H1 (cell line): ENCODE measurements around the gene DNAJC21. TPM values are rescaled to one million over a fixed set of nuclear protein-coding genes. Genes with fewer than 3 reads are reported as not detected.

Experiments used
- CTCF ChIA-PET: fragments of 300-600 bp; sonication (Branson Sonifier 250); formaldehyde crosslinking; loops from one replicate; lab custom pipeline; 2021; ENCODE audit not compliant: partially characterized antibody; lab: Charles Lee
- POLR2A ChIA-PET: fragments of 300-600 bp; sonication (Branson Sonifier 250); formaldehyde crosslinking; loops from one replicate; lab custom pipeline; 2021; ENCODE audit warnings: inconsistent platforms; ENCODE audit not compliant: partially characterized antibody; lab: Charles Lee
- DNase-seq, 2 experiments: peaks; one replicate each; pipeline versions ENCODE4 v3.0.0 to v3.0.0-alpha.2; 2010 to 2022; ENCODE audit warnings: low spot score in 2 of 2, low read depth in 1 of 2, mixed read lengths in 1 of 2
- FAIRE-seq: peaks from 2 replicates; lab custom pipeline; 2011; peaks lifted over from hg19 to GRCh38; lab: Jason Lieb, UNC
- H2AFZ ChIP-seq: 2 replicates; pipeline ENCODE4 v1.8.1; 2012; ENCODE audit warnings: low read length, inconsistent platforms
- H2AK5ac ChIP-seq: 2 replicates; pipeline ENCODE4 v1.6.1; 2013; ENCODE audit warnings: low read depth, low read length
- H2BK120ac ChIP-seq: replicated peaks from 2 replicates; pipeline ENCODE3; 2013; ENCODE audit warnings: low read depth, low read length, inconsistent platforms
- H2BK12ac ChIP-seq: 2 replicates; pipeline ENCODE4 v1.6.1; 2013; ENCODE audit warnings: low read depth, low read length
- H2BK15ac ChIP-seq: 2 replicates; pipeline ENCODE4 v1.6.1; 2013; ENCODE audit warnings: low read length
- H2BK20ac ChIP-seq: 2 replicates; pipeline ENCODE4 v1.6.1; 2013; ENCODE audit warnings: low read length
- H2BK5ac ChIP-seq: 2 replicates; pipeline ENCODE4 v1.6.1; 2013; ENCODE audit warnings: low read depth, low read length
- H3K14ac ChIP-seq: 2 replicates; pipeline ENCODE4 v1.6.1; 2013; ENCODE audit warnings: inconsistent platforms; ENCODE audit not compliant: insufficient read length
- H3K18ac ChIP-seq: 2 replicates; pipeline ENCODE4 v1.6.1; 2013; ENCODE audit warnings: low read length; ENCODE audit errors: extremely low read depth
- H3K23ac ChIP-seq: 2 replicates; pipeline ENCODE4 v1.6.1; 2013; ENCODE audit warnings: inconsistent platforms; ENCODE audit not compliant: insufficient read length
- H3K23me2 ChIP-seq: 2 replicates; pipeline ENCODE4 v1.6.1; 2013; ENCODE audit warnings: low read depth, low read length
- H3K27ac ChIP-seq: 2 replicates; pipeline ENCODE4 v1.6.1; 2011; ENCODE audit warnings: low read depth, low read length, inconsistent platforms
- H3K27me3 ChIP-seq, 4 experiments: replicated peaks in 1 of 4; 1 replicate in 1 of 4; 2 replicates in 3 of 4; pipeline versions ENCODE4 v1.6.1 to v1.8.1; 2011 to 2013; ENCODE audit warnings: low read length in 3 of 4, mild to moderate bottlenecking in 3 of 4, inconsistent platforms in 2 of 4, mixed read lengths in 2 of 4, moderate library complexity in 1 of 4; ENCODE audit not compliant: control insufficient read depth in 3 of 4, insufficient read depth in 3 of 4; ENCODE audit errors: extremely low read depth in 1 of 4
- H3K36me3 ChIP-seq, 4 experiments: 2 replicates each; pipeline versions ENCODE4 v1.6.1 to v1.8.1; 2011 to 2013; ENCODE audit warnings: mild to moderate bottlenecking in 4 of 4, low read length in 3 of 4, moderate library complexity in 2 of 4, control low read depth in 1 of 4, inconsistent platforms in 1 of 4; ENCODE audit not compliant: insufficient read depth in 4 of 4, control insufficient read depth in 2 of 4
- H3K4ac ChIP-seq: replicated peaks from 2 replicates; pipeline ENCODE3; 2013; ENCODE audit warnings: low read length, low read depth, mixed read lengths, inconsistent platforms; ENCODE audit not compliant: insufficient read length
- H3K4me1 ChIP-seq, 4 experiments: replicated peaks in 1 of 4; 1 replicate in 1 of 4; 2 replicates in 3 of 4; pipeline versions ENCODE4 v1.6.1 to v1.8.1; 2011 to 2013; ENCODE audit warnings: low read length in 3 of 4, inconsistent platforms in 2 of 4, mixed read lengths in 1 of 4; ENCODE audit not compliant: insufficient read depth in 4 of 4, control insufficient read depth in 3 of 4
- H3K4me2 ChIP-seq, 2 experiments: 2 replicates each; pipeline versions ENCODE4 v1.6.1 to v1.8.1; 2011 to 2013; ENCODE audit warnings: low read depth in 2 of 2, low read length in 2 of 2, control low read depth in 1 of 2, inconsistent platforms in 1 of 2, mild to moderate bottlenecking in 1 of 2; ENCODE audit not compliant: insufficient read depth in 1 of 2
- H3K4me3 ChIP-seq, 4 experiments: fragments of 200-600, 300-600 bp in 1 of 4; sonication (generic), shearing (Covaris generic), sonication (Bioruptor Twin) in 1 of 4; 2 replicates each; pipeline versions ENCODE4 v1.5.1 to v1.8.1; 2011 to 2016; ENCODE audit warnings: low read length in 4 of 4, low read depth in 3 of 4, control low read depth in 2 of 4, inconsistent platforms in 2 of 4, mild to moderate bottlenecking in 2 of 4, mixed read lengths in 1 of 4, moderate library complexity in 1 of 4; ENCODE audit not compliant: insufficient read depth in 2 of 4; ENCODE audit errors: extremely low read depth in 1 of 4
- H3K56ac ChIP-seq: replicated peaks from 2 replicates; pipeline ENCODE3; 2013; ENCODE audit warnings: low read depth, mild to moderate bottlenecking, mixed read lengths, low read length, inconsistent platforms; ENCODE audit not compliant: insufficient read length
- H3K79me1 ChIP-seq: 2 replicates; pipeline ENCODE4 v1.6.1; 2013; ENCODE audit warnings: low read depth, low read length, control low read depth
- H3K79me2 ChIP-seq, 2 experiments: 2 replicates each; pipeline versions ENCODE4 v1.6.1 to v1.8.1; 2012 to 2013; ENCODE audit warnings: low read length in 2 of 2, mild to moderate bottlenecking in 2 of 2, inconsistent platforms in 1 of 2; ENCODE audit not compliant: insufficient read depth in 2 of 2, control insufficient read depth in 1 of 2
- H3K9ac ChIP-seq, 4 experiments: replicated peaks in 1 of 4; 1 replicate in 1 of 4; 2 replicates in 3 of 4; pipeline versions ENCODE4 v1.6.1 to v1.8.1; 2011 to 2013; ENCODE audit warnings: low read depth in 3 of 4, low read length in 3 of 4, control low read depth in 2 of 4, mild to moderate bottlenecking in 2 of 4, moderate library complexity in 2 of 4, inconsistent platforms in 1 of 4; ENCODE audit errors: extremely low read depth in 1 of 4
- H3K9me3 ChIP-seq, 2 experiments: 2 replicates each; pipeline versions ENCODE4 v1.6.1 to v1.8.1; 2012 to 2013; ENCODE audit warnings: mild to moderate bottlenecking in 2 of 2, moderate library complexity in 2 of 2, control low read depth in 1 of 2, inconsistent platforms in 1 of 2, low read depth in 1 of 2, low read length in 1 of 2, mixed read lengths in 1 of 2; ENCODE audit not compliant: insufficient read depth in 2 of 2
- H4K20me1 ChIP-seq, 2 experiments: replicated peaks in 1 of 2; 2 replicates each; pipeline versions ENCODE3 to v1.8.1; 2011 to 2013; ENCODE audit warnings: inconsistent platforms in 2 of 2, low read length in 2 of 2, mild to moderate bottlenecking in 1 of 2; ENCODE audit not compliant: insufficient read depth in 2 of 2, control insufficient read depth in 1 of 2
- H4K5ac ChIP-seq: 2 replicates; pipeline ENCODE4 v1.6.1; 2013; ENCODE audit warnings: low read length, low read depth, mixed read lengths, inconsistent platforms; ENCODE audit not compliant: insufficient read length
- H4K8ac ChIP-seq: 2 replicates; pipeline ENCODE4 v1.8.0; 2013; ENCODE audit warnings: mild to moderate bottlenecking, moderate library complexity, low read length, inconsistent platforms; ENCODE audit not compliant: insufficient read depth; ENCODE audit errors: extremely low read depth
- H4K91ac ChIP-seq: replicated peaks from 2 replicates; pipeline ENCODE3; 2013; ENCODE audit warnings: low read length, mixed read lengths, inconsistent platforms; ENCODE audit not compliant: insufficient read length
- EGR1 ChIP-seq: IDR thresholded peaks from 2 replicates; pipeline ENCODE4 v1.6.1; 2011; ENCODE audit warnings: low read depth, low read length, borderline replicate concordance
- RAD21 ChIP-seq, 2 experiments: IDR thresholded peaks in 1 of 2; conservative IDR thresholded peaks in 1 of 2; 2 replicates each; pipeline ENCODE4 v1.6.1; 2011; ENCODE audit warnings: low read depth in 2 of 2, low read length in 2 of 2, improper control_type of control experiment in 1 of 2, inconsistent platforms in 1 of 2, mild to moderate bottlenecking in 1 of 2, moderate library complexity in 1 of 2
- SIN3A ChIP-seq, 2 experiments: IDR thresholded peaks in 1 of 2; conservative IDR thresholded peaks in 1 of 2; 2 replicates each; pipeline ENCODE4 v1.6.1; 2011 to 2012; ENCODE audit warnings: low read length in 2 of 2, improper control_type of control experiment in 1 of 2, low read depth in 1 of 2, mild to moderate bottlenecking in 1 of 2
- SRF ChIP-seq: IDR thresholded peaks from 2 replicates; pipeline ENCODE4 v1.6.1; 2011; ENCODE audit warnings: mild to moderate bottlenecking, low read depth, low read length, moderate library complexity
- WGBS, 2 experiments: shearing (Covaris generic) in 1 of 2; methylation state at CpG; one replicate each; pipeline versions ENCODE4 v1.1.6 to v1.1.7; 2013 to 2015; ENCODE audit warnings: low lambda C conversion rate in 2 of 2, mixed read lengths in 2 of 2, inconsistent platforms in 1 of 2, low coverage in 1 of 2, missing lambda C conversion rate in 1 of 2; ENCODE audit not compliant: insufficient replicate concordance in 2 of 2, insufficient coverage in 1 of 2, insufficient read length in 1 of 2; ENCODE audit errors: extremely low coverage in 1 of 2, missing lambda C conversion rate in 1 of 2; 5-methylcytosine and 5-hydroxymethylcytosine counted together
- polyA plus RNA-seq, 7 experiments: library from polyadenylated mRNA; depleted of rRNA in 3 of 7; stranded (reverse) in 5 of 7; unstranded in 2 of 7; fragments of >200 nt in 5 of 7; fragments of 200-250 nt in 2 of 7; gene quantifications; 1 replicate in 5 of 7; 2 replicates in 1 of 7; 4 replicates in 1 of 7; pipeline versions ENCODE4 v1.2.1 to v1.2.3, GENCODE V29; 2011 to 2013; ENCODE audit warnings: missing spikeins in 2 of 7, mixed read lengths in 2 of 7
- total RNA-seq: library from RNA; stranded (reverse); fragmentation: NEBNext Ultra II Directional; extraction: Animal tissue kit (Norgen Biotek cat#: 25700); gene quantifications from 2 replicates; pipeline ENCODE4 v1.2.1, GENCODE V29; 2021

Gene DNAJC21
- total and polyA plus RNA-seq, 2 of the 8 experiments (the other 6 are each of a cell fraction or from before 2014, with no cell fraction given) = 5.1 to 47.5 TPM

DNA sequence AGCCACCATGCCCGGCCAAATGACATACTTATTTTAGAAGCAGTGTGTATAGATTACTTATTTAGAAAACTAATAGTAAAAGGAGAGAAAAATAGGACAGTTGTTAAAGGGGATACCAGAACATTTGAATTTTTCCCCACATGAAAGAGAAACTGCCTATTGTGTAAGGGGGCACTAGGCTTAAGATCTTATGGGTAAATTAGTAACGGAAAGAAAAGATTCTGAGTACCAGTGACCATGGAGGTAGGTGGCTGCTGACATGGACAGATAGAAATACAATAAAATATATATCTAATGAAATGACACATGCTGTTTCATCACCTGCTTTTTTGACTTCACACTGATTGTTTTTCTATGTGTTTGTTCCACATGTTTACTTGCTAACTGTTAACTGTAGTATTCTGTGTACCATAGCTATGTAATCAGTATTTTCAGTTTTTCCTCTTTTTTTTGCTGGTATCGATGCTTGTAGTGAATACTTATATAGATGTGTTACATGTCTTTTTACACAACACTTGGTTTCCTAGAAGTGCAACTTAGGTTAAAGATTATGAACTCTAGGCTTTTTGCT lies 3.0 kb upstream of the DNAJC21 start:
- Histone ChIP-seq H4K5ac (no peak overlapping the region), H2BK5ac (no peak overlapping the region)
- 92% methylated on average over 3 of the region's 3 CpGs; no CpG with 5 or more reads in 1 of the 2 experiments for WGBS, 2 experiments
- no peak for TF ChIP-seq SIN3A (conservative IDR thresholded peaks at IDR 0.05 in 1 of 2, IDR thresholded peaks at IDR 0.05 in 1 of 2; ENCODE audit: low read depth in 1 of 2, low read length in 2 of 2)
- no peak for TF ChIP-seq SRF
- no peak for TF ChIP-seq RAD21 (IDR thresholded peaks at IDR 0.05 in 1 of 2, conservative IDR thresholded peaks at IDR 0.05 in 1 of 2; ENCODE audit: low read depth in 2 of 2, low read length in 2 of 2)
- no peak for TF ChIP-seq EGR1

More for the DNA sequence above, 3.0 kb upstream of the DNAJC21 start:
- Histone ChIP-seq H3K4me2 (no peak overlapping the region), H3K18ac (no peak overlapping the region), H4K8ac (no peak overlapping the region), H3K79me2 (peaks cover 0 to 11% of the 10 kb centered on the region in 2 experiments; a peak in 2 of 4 replicates), H2BK120ac (no peak overlapping the region), H3K56ac (no peak overlapping the region), H3K4me3 (no peak overlapping the region), H3K79me1 (peaks cover 3% of the 10 kb centered on the region; the same call in 1 of the 2 replicates), H3K9me3 (no peaks in the 10 kb centered on the region), H3K9ac (no peak overlapping the region), H3K23ac (no peak overlapping the region), H3K4me1 (no peaks in the 10 kb centered on the region; a peak in 1 of 7 replicates), H3K27ac (no peak overlapping the region), H2BK15ac (no peak overlapping the region), H2BK20ac (no peak overlapping the region), H3K23me2 (no peaks in the 10 kb centered on the region), H2AK5ac (no peak overlapping the region), H3K4ac (no peak overlapping the region), H3K14ac (no peak overlapping the region), H3K36me3 (peaks cover 14 to 59% (median 45%) of the 10 kb centered on the region in 4 experiments), H2AFZ (no peak overlapping the region), H3K27me3 (no peaks in the 10 kb centered on the region), H2BK12ac (no peak overlapping the region), H4K20me1 (peaks cover 0 to 2% of the 10 kb centered on the region in 2 experiments), H4K91ac (no peak overlapping the region)
- DNase-seq (no peak), FAIRE-seq (no peak)
- ChIA-PET POLR2A (interaction anchor here (1.2 to 4.6 kb wide), 2 partner anchors 9 to 11 kb away, joined by 4 to 21 read pairs; partner anchors contain the start of genes BRIX1 and RAD1), CTCF (no interaction called here)
